ENCODE measurements around the gene TBCCD1.
"Not testable (repeated sequence)": the region's sequence is repeated elsewhere in the genome, so short reads cannot be mapped to it uniquely, and the experiment has no call there.

TBCCD1 gene

GRCh38 chr3:186596568-186597287, 29.6 kb upstream of the TBCCD1 start:
- DNase-seq, result no peak

DNA sequence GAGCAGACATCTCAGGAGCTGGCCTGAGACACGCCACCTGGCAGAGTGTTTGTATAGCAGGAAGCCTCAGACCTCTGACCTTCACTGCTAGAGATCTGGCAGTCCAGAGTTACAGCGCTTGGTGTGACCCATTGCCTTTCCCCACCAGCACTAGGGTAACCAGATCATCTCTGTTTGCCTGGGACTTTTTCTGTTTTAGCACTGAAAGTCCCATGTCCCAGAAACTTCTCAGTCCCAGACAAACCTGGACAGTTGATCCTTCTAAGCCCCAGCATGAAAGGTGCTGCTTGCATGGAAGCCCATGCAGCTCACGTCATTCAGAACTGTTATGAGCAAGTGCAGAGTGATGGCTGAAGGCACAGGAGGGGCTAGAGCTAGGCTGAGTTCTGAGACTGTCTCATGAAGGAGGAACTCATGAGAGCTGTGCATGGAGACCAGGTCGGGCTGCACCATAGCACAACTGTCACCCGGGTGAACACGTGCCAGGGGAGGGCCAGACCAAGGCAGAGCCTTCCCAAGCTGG, 27.5 kb upstream of the TBCCD1 start:
- no peak for DNase-seq

DNA sequence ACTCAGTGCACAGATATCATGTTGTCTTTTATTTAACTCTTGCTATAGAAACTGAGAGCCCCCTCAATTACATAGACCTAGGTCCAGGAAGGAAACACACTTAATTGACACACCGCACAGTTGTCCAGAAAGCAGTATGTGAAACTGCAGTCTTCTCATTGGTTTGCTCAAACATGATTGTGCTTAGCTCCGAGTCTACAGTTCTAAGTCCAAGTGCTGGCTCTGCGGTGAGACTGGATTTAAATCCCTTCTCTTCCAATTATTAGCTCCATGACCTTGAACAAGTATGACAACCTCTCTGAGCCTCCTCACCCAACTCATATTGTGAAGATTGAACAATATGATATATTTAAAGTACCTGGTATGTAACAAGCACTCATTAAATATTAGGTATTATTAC, 26.7 kb upstream of the TBCCD1 start:
- no peak for DNase-seq

DNA sequence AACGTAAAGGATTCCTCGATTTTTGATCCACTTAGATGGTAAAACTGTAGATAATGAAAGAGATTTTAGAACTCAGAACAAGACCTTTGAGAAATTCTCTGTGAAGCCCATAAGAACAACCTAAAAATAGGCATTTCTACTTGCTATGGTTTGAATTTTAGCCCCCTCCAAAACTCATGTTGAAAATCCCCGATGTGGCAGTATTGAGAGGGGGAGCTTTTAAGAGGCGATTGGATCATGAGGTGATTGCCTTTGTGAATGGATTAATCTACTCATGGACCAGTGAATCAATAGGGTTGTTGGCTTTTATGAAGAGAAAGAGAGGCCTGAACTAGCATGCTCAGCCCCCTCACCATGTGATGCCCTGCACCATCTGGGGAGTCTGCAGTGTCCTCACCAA, 25.5 kb upstream of the TBCCD1 start:
- DNase-seq, result no peak

DNA sequence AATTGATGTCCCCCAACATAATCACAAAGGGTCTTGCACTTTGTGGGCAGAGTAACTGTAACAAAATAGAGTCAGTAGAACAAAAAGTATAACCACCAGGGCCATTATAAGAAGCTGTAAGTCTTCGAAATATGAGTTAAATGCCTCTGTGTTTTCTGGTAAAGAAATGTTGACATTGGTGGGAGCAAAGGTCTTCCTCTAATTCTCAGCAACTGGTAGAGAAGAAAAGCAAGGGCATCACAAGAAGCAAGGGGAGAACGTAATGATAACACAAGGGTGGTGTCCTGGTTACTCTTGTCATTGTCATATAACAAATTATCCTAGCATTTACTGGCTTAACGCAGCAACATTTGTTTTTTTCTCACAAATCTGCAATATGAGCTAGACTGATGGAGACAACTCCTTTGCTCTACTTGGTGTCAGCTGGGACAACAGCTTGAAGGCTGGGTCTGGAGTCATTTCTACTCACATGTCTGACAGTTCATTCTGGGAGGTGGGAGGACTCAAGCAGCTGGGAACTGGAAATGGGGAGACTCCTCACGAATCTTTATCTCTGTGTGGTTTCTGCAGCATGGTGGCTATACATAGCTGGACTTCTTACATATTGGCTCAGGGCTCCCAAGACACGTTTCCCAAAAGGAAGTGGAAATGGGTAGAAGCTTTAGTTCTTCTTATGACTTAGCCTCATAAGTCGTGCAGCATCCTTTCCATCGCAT, 23.6 kb upstream of the TBCCD1 start:
- no peak for DNase-seq

DNA sequence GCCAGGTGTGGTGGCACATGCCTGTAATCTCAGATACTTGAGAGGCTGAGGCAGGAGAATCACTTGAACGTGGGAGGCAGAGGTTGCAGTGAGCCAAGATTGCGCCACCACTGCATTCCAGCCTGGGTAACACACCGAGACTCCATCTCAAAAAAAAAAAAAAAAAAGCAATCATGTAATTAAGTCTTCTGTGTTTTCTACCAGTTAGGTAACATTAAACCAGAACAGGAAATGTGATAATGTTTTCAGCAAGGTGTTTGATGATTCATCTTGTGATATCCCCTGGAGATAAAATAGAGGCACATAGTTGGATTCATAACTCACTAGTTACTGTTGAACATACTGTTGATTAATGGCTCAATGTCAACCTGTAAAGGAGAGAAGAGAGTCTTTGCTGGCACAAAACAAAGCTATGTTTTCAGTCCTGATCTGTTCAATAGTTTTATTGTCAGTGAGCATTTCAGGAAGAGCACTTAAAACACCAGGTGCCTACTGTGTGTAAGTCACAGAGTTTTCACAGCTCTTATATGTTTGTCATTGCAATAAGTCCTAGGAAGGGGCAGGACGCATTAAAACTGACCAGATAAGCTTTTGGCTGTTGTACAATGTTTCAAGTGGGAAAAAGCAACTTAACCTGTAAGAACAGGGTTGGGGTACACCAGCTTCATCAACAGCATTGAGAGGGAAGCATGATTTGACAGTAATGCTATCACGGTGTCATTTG, 22.9 kb upstream of the TBCCD1 start:
- no peak for DNase-seq

GRCh38 chr3:186589121-186589520, 22.0 kb upstream of the TBCCD1 start:
- no peak for DNase-seq

GRCh38 chr3:186588632-186589031, 21.5 kb upstream of the TBCCD1 start:
- no peak for DNase-seq

DNA sequence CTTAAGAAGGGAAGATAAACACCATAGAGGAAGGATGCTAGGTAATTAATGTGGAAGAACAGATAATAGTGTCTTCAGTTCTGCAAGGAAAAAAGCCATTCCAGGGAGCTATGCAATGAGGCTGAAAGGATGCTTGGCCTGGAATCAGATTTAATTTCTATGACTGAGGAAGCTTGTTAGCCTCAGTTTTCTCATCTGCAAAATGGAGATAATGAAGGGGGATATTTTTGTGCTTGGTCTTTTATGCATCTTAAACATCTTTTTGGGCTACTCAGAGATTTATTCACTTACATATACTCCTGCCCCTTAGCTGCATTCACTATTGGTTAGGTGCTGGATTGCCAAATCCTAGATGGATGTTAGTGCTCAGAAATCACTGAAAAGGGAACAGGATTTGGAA, 20.0 kb upstream of the TBCCD1 start:
- DNase-seq, result no peak

DNA sequence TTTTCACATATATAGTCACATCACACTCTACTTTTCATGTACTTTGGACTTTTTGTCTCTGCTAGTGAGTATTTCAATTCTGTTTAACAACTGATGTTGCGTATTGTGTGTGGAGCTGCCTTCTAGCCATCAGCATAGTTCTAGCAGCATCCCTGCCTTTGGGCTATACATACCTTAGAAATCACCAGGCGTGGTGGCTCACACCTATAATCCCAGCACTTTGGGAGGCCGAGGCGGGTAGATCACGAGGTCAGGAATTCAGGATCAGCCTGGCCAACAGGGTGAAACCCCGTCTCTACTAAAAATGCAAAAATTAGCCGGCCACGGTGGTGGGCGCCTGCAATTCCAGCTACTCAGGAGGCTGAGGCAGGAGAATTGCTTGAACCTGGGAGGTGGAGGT, 19.1 kb upstream of the TBCCD1 start:
- DNase-seq, result not testable (repeated sequence)

DNA sequence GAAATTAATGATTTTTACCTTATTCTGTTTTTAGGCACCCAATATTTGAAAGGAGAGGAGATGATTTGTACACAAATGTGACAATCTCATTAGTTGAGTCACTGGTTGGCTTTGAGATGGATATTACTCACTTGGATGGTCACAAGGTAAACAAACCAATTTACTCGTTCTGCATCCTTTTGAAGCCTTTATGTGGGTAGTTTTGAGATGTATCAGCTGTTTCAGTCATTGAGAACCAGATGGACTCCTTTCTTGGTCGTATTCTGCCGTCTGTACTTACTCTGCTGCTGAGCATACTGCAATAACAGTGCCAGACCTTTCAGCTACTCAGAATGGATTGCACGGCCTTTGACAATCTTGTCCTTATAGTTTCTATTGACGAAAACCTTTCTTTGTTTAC, 16.7 kb upstream of the TBCCD1 start:
- no peak for DNase-seq

DNA sequence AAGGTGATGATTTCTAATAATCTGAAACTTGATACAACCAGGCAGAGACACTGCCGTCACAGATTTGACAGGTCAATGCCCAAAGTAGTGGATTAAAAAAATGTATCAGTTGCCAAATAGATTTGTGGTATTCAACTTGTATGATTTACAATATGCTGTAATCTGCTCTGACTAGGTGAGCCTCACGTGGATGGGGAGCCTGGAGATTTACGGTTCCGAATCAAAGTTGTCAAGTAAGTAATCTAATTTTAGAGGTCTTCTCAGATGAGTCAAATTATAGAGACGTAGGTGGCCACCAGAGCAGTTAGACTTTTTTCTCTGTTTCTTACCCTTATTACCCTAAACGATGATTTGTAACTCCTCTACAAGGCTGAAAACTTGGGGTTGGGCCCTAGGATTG, 15.4 kb upstream of the TBCCD1 start:
- DNase-seq, result no peak

DNA sequence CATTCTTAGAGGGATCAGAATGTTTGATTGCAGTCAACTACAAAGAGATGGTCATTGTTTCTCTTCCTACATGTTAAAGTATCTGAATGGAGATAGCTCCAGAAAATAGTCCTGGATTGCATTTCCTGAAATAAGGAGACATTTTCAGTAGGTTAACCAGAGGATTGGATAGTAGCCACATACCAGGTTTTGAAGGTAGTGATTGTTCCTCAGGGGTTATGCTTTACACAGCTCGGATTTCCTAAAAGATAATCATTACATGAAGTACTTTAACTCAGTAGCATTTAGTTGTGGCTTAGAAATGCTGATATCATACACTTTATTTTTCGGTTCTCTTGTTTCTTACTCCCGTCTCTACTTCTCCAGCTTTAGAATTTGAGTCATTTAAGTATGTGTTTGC, 13.6 kb upstream of the TBCCD1 start:
- DNase-seq, result no peak

GRCh38 chr3:186577521-186577920, 10.4 kb upstream of the TBCCD1 start:
- DNase-seq, result no peak

DNA sequence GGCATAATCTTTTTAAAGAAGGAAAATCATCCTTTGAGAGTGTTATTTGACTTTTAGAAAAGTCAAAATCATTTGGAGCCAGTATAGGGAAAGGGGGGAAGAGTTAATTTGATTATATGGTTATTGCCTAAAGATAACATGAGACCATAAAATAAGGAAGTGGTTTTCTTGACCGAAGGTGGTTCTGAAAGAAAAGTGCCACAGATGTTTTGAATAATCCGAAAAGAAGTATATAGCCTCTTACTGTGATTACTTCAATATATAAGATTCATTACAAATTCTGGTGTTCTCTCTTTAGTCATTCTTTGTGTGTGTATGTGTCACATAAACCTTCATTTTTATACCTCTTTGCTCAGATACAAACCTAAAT, 4.5 kb upstream of the TBCCD1 start:
- no peak for DNase-seq

- DNase-seq, result no peak
These were observed 4.0 kb upstream of the TBCCD1 start for GRCh38 chr3:186570941-186571643.

DNA sequence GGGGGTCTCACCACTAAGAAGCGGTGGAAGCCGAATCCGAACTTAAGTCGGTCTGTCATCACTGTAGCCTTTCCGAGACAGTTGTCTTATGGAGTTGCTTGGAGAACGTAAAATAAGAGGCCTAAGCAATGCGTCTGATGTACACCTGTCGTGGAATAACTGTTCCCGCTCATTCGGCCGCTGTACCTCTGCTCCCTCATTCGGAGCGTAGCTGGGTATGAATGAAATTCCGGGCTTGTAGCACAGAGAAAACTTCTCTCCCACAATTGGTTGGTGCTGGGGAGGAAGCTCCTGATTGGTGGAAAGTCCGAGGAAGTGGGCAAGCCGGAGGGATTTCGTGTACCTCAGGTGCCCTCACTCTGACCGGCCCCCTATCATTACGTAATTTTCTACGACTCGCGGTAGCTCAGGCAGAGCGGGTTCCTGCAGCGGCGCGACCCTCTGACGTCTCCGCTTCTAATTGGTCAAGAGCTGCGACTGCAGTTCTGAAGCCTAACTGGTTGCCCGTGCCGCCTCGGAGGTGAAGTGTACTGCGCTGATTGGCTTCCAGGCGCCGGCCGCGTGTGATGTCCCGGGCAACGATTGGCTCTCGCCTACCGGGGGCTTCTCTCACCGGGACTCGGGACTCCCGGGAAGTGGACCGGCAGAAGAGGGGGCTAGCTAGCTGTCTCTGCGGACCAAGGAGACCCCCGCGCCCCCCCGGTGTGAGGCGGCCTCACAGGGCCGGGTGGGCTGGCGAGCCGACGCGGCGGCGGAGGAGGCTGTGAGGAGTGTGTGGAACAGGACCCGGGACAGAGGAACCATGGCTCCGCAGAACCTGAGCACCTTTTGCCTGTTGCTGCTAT, 3.2 kb upstream of the TBCCD1 start, which contains the start of gene DNAJB11:
TSS of gene DNAJB11 (plus strand) at position 625 of the 845 bp plus-strand sequence. CDS start at position 803, 178 bp downstream.
- peak; percentile 98 for DNase-seq

DNA sequence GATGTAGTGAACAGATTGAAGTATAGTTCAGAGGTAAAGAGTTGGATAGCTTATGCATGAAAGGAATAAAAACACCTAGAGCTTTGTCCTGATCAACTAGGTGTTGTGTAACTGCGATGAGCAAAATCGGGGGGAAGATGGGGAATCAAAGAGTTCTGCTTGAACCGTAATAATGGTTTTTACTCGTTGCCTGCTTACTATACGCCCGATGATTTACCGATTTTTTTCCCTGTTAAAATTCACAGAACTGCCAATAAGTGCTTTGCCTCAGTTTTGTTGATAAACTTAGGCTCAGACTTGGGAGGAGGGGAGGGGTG, 2.6 kb upstream of the TBCCD1 start:
- DNase-seq, result no peak

DNA sequence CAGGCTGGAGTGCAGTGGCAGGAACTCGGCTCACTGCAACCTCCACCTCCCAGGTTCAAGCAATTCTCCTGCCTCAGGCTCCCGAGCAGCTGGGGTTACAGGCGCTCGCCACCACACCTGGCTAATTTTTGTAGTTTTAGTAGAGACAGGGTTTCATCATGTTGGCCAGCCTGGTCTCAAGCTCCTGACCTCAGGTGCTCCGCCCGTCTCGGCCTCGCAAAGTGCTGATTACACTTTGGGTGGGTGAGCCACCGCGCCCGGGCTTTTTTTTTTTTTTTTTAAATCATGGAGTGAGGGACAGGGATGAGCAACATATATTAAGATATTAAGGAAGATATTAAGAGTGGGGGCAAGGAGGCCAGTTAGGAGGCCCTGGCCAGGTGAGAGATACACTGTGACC, 2.2 kb upstream of the TBCCD1 start:
- not testable (repeated sequence) for DNase-seq

- DNase-seq, result no peak
These were observed 417 bp downstream of the TBCCD1 start for GRCh38 chr3:186566772-186567071.

GRCh38 chr3:186564586-186564985, 2.6 kb downstream of the TBCCD1 start:
- no peak for DNase-seq

GRCh38 chr3:186552408-186553031, 14.6 kb downstream of the TBCCD1 start:
- DNase-seq, result no peak

Measured in NCI-H2171 (cell line).